Dedifferentiated amniotic fluid mesenchymal stem cell (primary cell): ENCODE data around the gene PDE3B.
"Not testable (repeated sequence)": the region's sequence is repeated elsewhere in the genome, so short reads cannot be mapped to it uniquely, and the experiment has no call there.

Experiments used
- DNase-seq: peaks from one replicate; pipeline ENCODE4 v3.0.0-alpha.2; 2016; ENCODE audit errors: extremely low spot score

PDE3B gene

DNA sequence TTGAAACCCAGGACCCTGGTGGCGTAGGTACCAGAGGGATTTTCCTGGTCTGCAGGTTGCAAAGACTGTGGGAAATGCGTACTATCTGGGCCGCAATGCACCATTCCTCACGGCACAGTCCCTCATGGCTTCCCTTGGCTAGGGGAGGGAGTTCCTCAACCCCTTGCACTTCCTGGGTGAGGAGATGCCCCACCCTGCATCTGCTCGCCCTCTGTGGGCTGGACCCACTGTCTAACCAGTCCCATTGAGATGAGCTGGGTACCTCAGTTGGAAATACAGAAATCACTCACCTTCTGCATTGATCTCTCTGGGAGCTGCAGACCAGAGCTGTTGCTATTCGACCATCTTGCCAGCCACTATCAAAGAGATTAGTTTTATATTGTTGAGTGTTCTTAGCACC, 100.1 kb downstream of the PDE3B start:
- not testable (repeated sequence) for DNase-seq

DNA sequence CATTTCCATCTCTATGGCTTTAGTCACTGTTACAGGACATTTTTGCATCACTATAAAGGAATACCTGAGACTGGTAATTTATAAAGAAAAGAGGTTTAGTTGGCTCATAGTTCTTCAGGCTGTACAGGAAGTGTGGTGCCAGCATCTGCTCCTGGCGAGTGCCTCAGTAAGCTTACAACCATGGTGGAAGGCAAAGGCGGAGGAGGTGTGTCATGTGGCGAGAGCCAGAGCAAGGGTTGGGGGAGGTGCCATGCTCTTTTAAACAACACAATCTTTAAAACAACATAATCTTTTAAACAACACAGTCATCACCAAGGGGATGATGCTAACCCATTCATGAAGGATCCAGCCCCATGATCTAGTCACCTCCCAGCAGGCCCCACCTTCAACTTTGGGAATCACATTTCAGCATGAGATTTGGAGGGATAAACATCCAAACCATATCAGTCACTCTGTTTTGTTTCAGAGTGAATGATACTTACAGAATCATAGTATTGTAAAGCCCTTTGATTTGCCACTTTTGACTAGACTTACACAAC, 103.3 kb downstream of the PDE3B start:
- no peak for DNase-seq

- no peak for DNase-seq
Measured at GRCh38 chr11:14748090-14748489, 104.5 kb downstream of the PDE3B start.

DNA sequence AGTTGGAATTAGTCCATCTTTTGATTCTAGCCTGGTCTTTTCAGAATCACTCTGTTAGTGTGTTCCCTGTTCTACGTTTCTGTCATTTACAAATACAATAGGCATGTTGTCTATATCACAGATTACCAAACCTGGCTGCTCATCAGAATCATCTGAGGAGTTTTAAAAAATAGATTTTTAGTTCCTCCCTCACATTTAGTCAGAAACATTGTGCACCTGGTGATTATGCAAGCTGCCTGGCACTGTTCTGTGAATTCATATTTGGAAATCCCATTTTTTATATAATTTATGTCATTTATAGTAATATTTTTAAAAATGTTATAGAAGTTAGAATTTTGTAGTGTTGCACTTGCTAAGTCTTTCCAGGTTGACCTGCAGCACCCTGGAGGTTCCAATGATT, 107.3 kb downstream of the PDE3B start:
- no peak for DNase-seq

DNA sequence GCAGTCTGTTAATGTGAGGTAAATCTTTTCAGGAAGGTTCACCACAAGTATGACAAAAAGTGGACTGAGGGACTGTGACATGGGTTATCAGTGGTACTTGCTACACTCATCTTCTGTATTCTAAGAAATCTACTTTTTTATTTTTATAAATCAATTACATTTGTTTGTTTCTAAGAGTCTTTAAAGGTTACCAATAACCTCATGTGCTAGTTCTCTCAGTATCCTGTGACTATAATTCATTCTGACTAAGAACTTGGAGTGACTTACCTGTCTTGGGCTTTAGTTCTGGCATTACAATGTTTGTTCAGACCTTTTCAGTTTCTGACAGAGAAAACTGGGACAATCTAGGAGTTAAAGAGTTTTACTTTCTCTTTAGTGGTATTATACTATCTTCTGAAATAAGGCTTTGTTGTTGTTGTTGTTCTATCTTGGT, 108.4 kb downstream of the PDE3B start:
- DNase-seq, result no peak

DNA sequence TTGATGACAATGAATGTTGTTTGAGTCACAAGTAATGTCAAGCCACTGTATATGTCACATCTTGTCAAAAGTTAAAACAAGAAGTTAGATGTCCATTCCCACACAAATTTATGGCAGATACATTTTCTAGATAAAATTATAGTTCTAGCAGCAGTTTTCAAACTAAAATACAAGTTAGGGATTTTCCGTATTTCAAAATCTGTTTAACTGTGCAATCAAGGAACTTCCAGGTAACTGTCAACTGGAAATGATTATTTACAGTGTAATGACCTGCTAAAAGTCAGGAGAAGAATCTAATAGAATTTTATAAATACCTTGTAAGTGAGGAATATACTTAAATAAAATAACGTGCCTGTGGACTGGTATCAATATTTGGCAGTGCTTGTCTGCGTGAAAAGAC, 111.5 kb downstream of the PDE3B start:
- DNase-seq, result no peak

DNA sequence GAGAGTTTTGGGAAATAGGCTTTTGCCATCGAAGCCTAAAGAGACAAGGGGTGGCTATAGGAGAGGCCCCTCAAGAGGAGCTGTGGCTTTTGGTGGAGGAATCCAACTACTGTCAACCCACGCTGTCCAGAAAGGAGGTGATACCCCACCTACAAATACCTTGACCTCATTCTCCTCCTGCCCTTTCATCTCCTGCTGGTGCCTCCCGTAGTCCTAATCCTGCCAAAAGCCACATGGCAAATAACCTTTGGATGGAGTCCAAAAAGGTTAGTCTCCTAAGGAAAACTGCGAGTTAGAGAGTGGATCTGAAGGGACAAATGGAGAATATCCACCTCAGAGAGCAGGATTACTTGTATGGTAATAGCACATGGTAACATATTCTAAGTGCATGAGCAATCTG, 112.7 kb downstream of the PDE3B start:
- no peak for DNase-seq

DNA sequence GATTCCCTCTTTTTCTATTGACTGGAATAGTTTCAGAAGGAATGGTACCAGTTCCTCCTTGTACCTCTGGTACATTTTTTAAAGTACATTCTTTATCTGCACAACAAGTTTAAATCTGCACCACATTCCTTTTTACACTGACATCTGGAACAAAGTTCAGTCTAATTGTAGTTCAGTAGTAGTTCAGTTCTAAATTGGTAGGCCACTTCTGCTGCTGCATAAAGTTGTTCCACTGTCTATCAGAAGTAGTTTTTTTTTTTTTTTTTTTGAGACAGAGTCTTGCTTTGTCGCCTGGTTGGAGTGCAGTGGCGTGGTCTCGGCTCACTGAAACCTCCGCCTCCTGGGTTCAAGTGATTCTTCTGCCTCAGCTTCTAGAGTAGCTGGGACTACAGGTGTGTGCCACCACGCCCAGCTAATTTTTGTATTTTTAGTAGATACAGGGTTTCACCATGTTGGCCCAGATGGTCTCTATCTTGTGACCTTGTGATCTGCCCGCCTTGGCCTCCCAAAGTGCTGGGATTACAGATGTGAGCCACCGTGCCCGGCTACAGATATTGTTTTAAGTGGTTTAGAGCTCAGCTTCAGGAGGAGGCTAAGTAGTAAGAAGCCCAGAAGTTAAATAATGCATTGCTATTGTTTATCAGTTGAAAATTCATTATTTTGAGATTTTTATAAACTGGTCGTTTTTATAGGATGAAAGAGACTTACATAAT, 115.9 kb downstream of the PDE3B start:
- DNase-seq, result not testable (repeated sequence)

- DNase-seq, result no peak
Measured at GRCh38 chr11:14764179-14764578, 120.6 kb downstream of the PDE3B start.

- no peak for DNase-seq
Measured at GRCh38 chr11:14764579-14765527, 121.2 kb downstream of the PDE3B start.

DNA sequence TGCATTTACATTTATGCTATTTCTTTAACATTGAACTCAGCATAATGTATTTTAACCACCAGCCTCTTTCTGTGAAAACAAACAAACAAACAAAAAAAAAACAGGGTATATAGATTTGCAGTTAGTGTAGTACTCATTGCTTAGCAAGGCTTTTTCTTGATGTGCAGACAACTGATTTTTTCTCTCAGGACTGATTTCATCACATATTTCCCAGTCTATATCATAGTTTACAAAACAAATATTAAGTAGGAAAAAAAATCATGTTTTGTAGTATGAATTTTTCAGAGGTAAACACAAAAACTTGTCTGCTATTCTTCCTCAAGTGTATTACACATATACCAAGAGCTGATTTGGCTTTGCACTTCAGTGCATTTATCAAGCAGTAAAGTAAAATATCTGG, 123.0 kb downstream of the PDE3B start:
- no peak for DNase-seq

- DNase-seq, result no peak
Measured at GRCh38 chr11:14768526-14769188, 125.1 kb downstream of the PDE3B start.

DNA sequence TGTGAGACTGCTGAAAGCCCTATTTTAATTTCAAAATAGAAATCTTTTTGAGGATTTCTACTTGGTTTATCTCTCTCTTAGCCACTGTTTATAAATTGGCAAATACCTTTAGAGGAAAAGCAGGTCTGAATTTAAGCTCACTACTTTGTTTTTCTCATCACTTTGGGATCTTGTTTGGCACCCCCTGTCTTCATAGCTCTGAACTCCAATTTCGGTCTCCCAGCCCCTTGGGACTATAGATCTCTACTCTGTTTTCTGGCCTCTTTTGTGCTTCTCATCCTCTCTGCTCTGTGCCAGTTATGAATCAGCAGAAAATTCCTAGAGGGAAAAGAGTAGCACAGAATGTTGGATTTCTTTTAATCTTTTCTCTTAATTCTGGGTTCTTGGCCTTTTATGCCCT, 130.2 kb downstream of the PDE3B start:
- DNase-seq, result no peak

GRCh38 chr11:14774721-14775120, 131.1 kb downstream of the PDE3B start:
- DNase-seq, result no peak

DNA sequence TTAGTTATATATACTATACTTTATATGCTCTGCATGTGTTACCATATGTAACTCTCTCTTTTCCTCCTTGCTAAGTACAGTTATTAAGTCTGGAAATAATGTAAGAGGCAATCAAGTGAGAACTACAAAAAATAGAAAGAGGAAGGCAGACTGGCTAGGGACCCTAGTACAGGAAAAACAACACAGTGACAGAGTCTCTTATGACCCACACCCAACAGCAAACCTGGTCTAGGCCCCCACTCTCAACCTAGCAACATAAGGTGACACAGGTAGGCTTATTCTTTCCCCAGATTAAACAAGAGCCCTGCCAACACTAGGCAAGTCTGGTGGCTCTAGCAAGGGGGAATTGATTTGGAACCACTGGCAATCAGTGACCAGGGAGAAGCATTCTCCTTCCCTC, 132.3 kb downstream of the PDE3B start:
- no peak for DNase-seq

DNA sequence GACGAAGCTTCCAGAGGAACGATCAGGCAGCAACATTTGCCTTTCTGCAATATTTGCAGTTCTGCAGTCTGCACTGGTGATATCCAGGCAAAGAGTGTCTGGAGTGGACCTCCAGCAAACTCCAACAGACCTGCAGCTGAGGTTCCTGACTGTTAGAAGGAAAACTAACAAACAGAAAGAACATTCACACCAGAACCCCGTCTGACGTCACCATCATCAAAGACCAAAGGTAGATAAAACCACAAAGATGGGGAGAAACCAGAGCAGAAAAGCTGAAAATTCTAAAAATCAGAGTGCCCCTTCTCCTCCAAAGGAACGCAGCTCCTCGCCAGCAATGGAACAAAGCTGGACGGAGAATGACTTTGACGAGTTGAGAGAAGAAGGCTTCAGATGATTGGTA, 134.9 kb downstream of the PDE3B start:
- not testable (repeated sequence) for DNase-seq

- no peak for DNase-seq
Measured at GRCh38 chr11:14783788-14784187, 140.2 kb downstream of the PDE3B start.

GRCh38 chr11:14784230-14784629, 140.6 kb downstream of the PDE3B start:
- DNase-seq, result no peak

DNA sequence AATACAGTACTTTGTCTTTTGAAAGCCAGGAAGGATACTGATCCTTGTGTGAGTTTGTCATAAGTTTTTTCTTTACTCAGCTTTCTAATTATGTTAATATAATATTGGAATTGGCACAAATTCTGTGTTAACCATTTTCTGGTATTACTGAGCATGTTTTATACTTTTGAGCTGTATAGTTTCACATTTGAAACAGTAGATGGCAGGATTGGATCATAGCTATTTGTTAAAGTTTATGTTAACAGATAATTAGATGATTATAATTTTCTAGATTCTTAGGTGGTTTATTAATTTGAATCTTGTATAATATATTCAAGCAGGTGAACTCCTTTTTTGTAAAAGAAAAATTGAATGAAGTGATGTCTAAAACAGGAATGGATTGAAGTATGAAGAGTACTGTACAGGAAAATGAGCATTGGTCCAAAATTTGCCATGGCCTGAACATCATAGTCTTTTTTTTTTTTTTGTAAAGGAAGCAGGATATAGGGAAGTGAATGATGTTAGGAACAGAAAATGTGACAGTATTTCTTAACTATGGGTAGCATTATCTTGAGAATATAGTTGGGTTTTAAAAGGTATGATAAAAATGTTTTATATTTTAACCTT, 146.4 kb downstream of the PDE3B start:
- no peak for DNase-seq

GRCh38 chr11:14793546-14793945, 149.9 kb downstream of the PDE3B start:
- no peak for DNase-seq

GRCh38 chr11:14796028-14796427, 152.4 kb downstream of the PDE3B start:
- DNase-seq, result not testable (repeated sequence)

- DNase-seq, result no peak
Measured at GRCh38 chr11:14803846-14804245, 160.2 kb downstream of the PDE3B start.
